Measurements from ENCODE around the gene IL1A.

GRCh38 chr2:112730216-112730615, 54.1 kb downstream of the IL1A start:
- TF ChIP-seq, protein P1, sequence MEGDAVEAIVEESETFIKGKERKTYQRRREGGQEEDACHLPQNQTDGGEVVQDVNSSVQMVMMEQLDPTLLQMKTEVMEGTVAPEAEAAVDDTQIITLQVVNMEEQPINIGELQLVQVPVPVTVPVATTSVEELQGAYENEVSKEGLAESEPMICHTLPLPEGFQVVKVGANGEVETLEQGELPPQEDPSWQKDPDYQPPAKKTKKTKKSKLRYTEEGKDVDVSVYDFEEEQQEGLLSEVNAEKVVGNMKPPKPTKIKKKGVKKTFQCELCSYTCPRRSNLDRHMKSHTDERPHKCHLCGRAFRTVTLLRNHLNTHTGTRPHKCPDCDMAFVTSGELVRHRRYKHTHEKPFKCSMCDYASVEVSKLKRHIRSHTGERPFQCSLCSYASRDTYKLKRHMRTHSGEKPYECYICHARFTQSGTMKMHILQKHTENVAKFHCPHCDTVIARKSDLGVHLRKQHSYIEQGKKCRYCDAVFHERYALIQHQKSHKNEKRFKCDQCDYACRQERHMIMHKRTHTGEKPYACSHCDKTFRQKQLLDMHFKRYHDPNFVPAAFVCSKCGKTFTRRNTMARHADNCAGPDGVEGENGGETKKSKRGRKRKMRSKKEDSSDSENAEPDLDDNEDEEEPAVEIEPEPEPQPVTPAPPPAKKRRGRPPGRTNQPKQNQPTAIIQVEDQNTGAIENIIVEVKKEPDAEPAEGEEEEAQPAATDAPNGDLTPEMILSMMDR (IDR thresholded peaks at IDR 0.05): no peak
- TF ChIP-seq EZH2phosphoT487 (IDR thresholded peaks at IDR 0.05) (no peak), EZH2 (IDR thresholded peaks at IDR 0.05) (no peak)
